ENCODE results near the gene DPH6.

Gene DPH6

GRCh38 chr15:35560870-35561269 is 14.9 kb upstream of the DPH6 start:
- no peaks in the 10 kb centered on the region for H3K36me3 ChIP-seq (ENCODE audit: control insufficient read depth in 2 of 2, insufficient read depth in 2 of 2, low read length in 2 of 2)
- no peak overlapping the region for H3K27ac ChIP-seq (ENCODE audit: low read depth in 2 of 2, low read length in 2 of 2)
- no peaks in the 10 kb centered on the region for H3K9me3 ChIP-seq (ENCODE audit: control insufficient read depth in 2 of 2, low read length in 2 of 2)
- H3K27me3 ChIP-seq (ENCODE audit: control insufficient read depth in 2 of 2, insufficient read depth in 2 of 2, low read length in 2 of 2) = no peaks in the 10 kb centered on the region
- H3K4me1 ChIP-seq (ENCODE audit: control insufficient read depth in 2 of 2, insufficient read depth in 2 of 2, low read length in 2 of 2) = no peaks in the 10 kb centered on the region
- H3K4me3 ChIP-seq (ENCODE audit: low read length in 2 of 2) = no peak overlapping the region
- no peak overlapping the region for H3K9ac ChIP-seq (ENCODE audit: low read depth in 1 of 2, low read length in 2 of 2)

- no peaks in the 10 kb centered on the region for H3K27me3 ChIP-seq (ENCODE audit: control insufficient read depth in 2 of 2, insufficient read depth in 2 of 2, low read length in 2 of 2)
- H3K4me1 ChIP-seq (ENCODE audit: control insufficient read depth in 2 of 2, insufficient read depth in 2 of 2, low read length in 2 of 2) = no peaks in the 10 kb centered on the region
- H3K9me3 ChIP-seq (ENCODE audit: control insufficient read depth in 2 of 2, low read length in 2 of 2) = no peaks in the 10 kb centered on the region
- H3K4me3 ChIP-seq (ENCODE audit: low read length in 2 of 2) = no peak overlapping the region
- no peak overlapping the region for H3K27ac ChIP-seq (ENCODE audit: low read depth in 2 of 2, low read length in 2 of 2)
- no peaks in the 10 kb centered on the region for H3K36me3 ChIP-seq (ENCODE audit: control insufficient read depth in 2 of 2, insufficient read depth in 2 of 2, low read length in 2 of 2)
- no peak overlapping the region for H3K9ac ChIP-seq (ENCODE audit: low read depth in 1 of 2, low read length in 2 of 2)
These were observed 14.3 kb upstream of the DPH6 start for GRCh38 chr15:35560258-35560657.

GRCh38 chr15:35559683-35560082 is 13.7 kb upstream of the DPH6 start:
- Histone ChIP-seq H3K4me3 (ENCODE audit: low read length in 2 of 2) (no peak overlapping the region), H3K4me1 (ENCODE audit: control insufficient read depth in 2 of 2, insufficient read depth in 2 of 2, low read length in 2 of 2) (no peaks in the 10 kb centered on the region), H3K36me3 (ENCODE audit: control insufficient read depth in 2 of 2, insufficient read depth in 2 of 2, low read length in 2 of 2) (no peaks in the 10 kb centered on the region), H3K27me3 (ENCODE audit: control insufficient read depth in 2 of 2, insufficient read depth in 2 of 2, low read length in 2 of 2) (no peaks in the 10 kb centered on the region), H3K9ac (ENCODE audit: low read depth in 1 of 2, low read length in 2 of 2) (no peak overlapping the region), H3K27ac (ENCODE audit: low read depth in 2 of 2, low read length in 2 of 2) (no peak overlapping the region), H3K9me3 (ENCODE audit: control insufficient read depth in 2 of 2, low read length in 2 of 2) (no peaks in the 10 kb centered on the region)

- Histone ChIP-seq H3K36me3 (ENCODE audit: control insufficient read depth in 2 of 2, insufficient read depth in 2 of 2, low read length in 2 of 2) (no peaks in the 10 kb centered on the region), H3K9ac (ENCODE audit: low read depth in 1 of 2, low read length in 2 of 2) (no peak overlapping the region), H3K27me3 (ENCODE audit: control insufficient read depth in 2 of 2, insufficient read depth in 2 of 2, low read length in 2 of 2) (no peaks in the 10 kb centered on the region), H3K4me3 (ENCODE audit: low read length in 2 of 2) (no peak overlapping the region), H3K27ac (ENCODE audit: low read depth in 2 of 2, low read length in 2 of 2) (no peak overlapping the region), H3K4me1 (ENCODE audit: control insufficient read depth in 2 of 2, insufficient read depth in 2 of 2, low read length in 2 of 2) (no peaks in the 10 kb centered on the region), H3K9me3 (ENCODE audit: control insufficient read depth in 2 of 2, low read length in 2 of 2) (no peaks in the 10 kb centered on the region)
These were observed 11.6 kb upstream of the DPH6 start for GRCh38 chr15:35557544-35557943.

- no peak overlapping the region for H3K9ac ChIP-seq (ENCODE audit: low read depth in 1 of 2, low read length in 2 of 2)
- H3K27ac ChIP-seq (ENCODE audit: low read depth in 2 of 2, low read length in 2 of 2) = no peak overlapping the region
- no peaks in the 10 kb centered on the region for H3K36me3 ChIP-seq (ENCODE audit: control insufficient read depth in 2 of 2, insufficient read depth in 2 of 2, low read length in 2 of 2)
- H3K4me1 ChIP-seq (ENCODE audit: control insufficient read depth in 2 of 2, insufficient read depth in 2 of 2, low read length in 2 of 2) = no peaks in the 10 kb centered on the region
- H3K4me3 ChIP-seq (ENCODE audit: low read length in 2 of 2) = no peak overlapping the region
- no peaks in the 10 kb centered on the region for H3K27me3 ChIP-seq (ENCODE audit: control insufficient read depth in 2 of 2, insufficient read depth in 2 of 2, low read length in 2 of 2)
- H3K9me3 ChIP-seq (ENCODE audit: control insufficient read depth in 2 of 2, low read length in 2 of 2) = no peaks in the 10 kb centered on the region
These were observed 11.0 kb upstream of the DPH6 start for GRCh38 chr15:35557012-35557411.

GRCh38 chr15:35555244-35555643 is 9.3 kb upstream of the DPH6 start:
- no peaks in the 10 kb centered on the region for H3K36me3 ChIP-seq (ENCODE audit: control insufficient read depth in 2 of 2, insufficient read depth in 2 of 2, low read length in 2 of 2)
- no peak overlapping the region for H3K4me3 ChIP-seq (ENCODE audit: low read length in 2 of 2)

GRCh38 chr15:35550957-35551356 is 5.0 kb upstream of the DPH6 start:
- H3K27me3 ChIP-seq (ENCODE audit: control insufficient read depth in 2 of 2, insufficient read depth in 2 of 2, low read length in 2 of 2) = no peaks in the 10 kb centered on the region
- H3K36me3 ChIP-seq (ENCODE audit: control insufficient read depth in 2 of 2, insufficient read depth in 2 of 2, low read length in 2 of 2) = no peaks in the 10 kb centered on the region
- H3K4me3 ChIP-seq (ENCODE audit: low read length in 2 of 2) = no peak overlapping the region
- H3K4me1 ChIP-seq (ENCODE audit: control insufficient read depth in 2 of 2, insufficient read depth in 2 of 2, low read length in 2 of 2) = peaks cover 0 to 4% of the 10 kb centered on the region in 2 donors
- no peak overlapping the region for H3K27ac ChIP-seq (ENCODE audit: low read depth in 2 of 2, low read length in 2 of 2)
- H3K9me3 ChIP-seq (ENCODE audit: control insufficient read depth in 2 of 2, low read length in 2 of 2) = no peaks in the 10 kb centered on the region
- no peak overlapping the region for H3K9ac ChIP-seq (ENCODE audit: low read depth in 1 of 2, low read length in 2 of 2)

More at GRCh38 chr15:35555244-35555643, 9.3 kb upstream of the DPH6 start:
- Histone ChIP-seq H3K27ac (ENCODE audit: low read depth in 2 of 2, low read length in 2 of 2) (no peak overlapping the region), H3K9ac (ENCODE audit: low read depth in 1 of 2, low read length in 2 of 2) (no peak overlapping the region), H3K4me1 (ENCODE audit: control insufficient read depth in 2 of 2, insufficient read depth in 2 of 2, low read length in 2 of 2) (no peaks in the 10 kb centered on the region), H3K27me3 (ENCODE audit: control insufficient read depth in 2 of 2, insufficient read depth in 2 of 2, low read length in 2 of 2) (no peaks in the 10 kb centered on the region), H3K9me3 (ENCODE audit: control insufficient read depth in 2 of 2, low read length in 2 of 2) (no peaks in the 10 kb centered on the region)

GRCh38 chr15:35549567-35549966 is 3.6 kb upstream of the DPH6 start:
- Histone ChIP-seq H3K9ac (ENCODE audit: low read depth in 1 of 2, low read length in 2 of 2) (no peak overlapping the region), H3K4me1 (ENCODE audit: control insufficient read depth in 2 of 2, insufficient read depth in 2 of 2, low read length in 2 of 2) (peaks cover 0 to 7% of the 10 kb centered on the region in 2 donors), H3K27ac (ENCODE audit: low read depth in 2 of 2, low read length in 2 of 2) (no peak overlapping the region), H3K36me3 (ENCODE audit: control insufficient read depth in 2 of 2, insufficient read depth in 2 of 2, low read length in 2 of 2) (no peaks in the 10 kb centered on the region), H3K4me3 (ENCODE audit: low read length in 2 of 2) (no peak overlapping the region), H3K9me3 (ENCODE audit: control insufficient read depth in 2 of 2, low read length in 2 of 2) (no peaks in the 10 kb centered on the region), H3K27me3 (ENCODE audit: control insufficient read depth in 2 of 2, insufficient read depth in 2 of 2, low read length in 2 of 2) (no peaks in the 10 kb centered on the region)

- H3K36me3 ChIP-seq (ENCODE audit: control insufficient read depth in 2 of 2, insufficient read depth in 2 of 2, low read length in 2 of 2) = no peaks in the 10 kb centered on the region
- no peak overlapping the region for H3K27ac ChIP-seq (ENCODE audit: low read depth in 2 of 2, low read length in 2 of 2)
- H3K4me1 ChIP-seq (ENCODE audit: control insufficient read depth in 2 of 2, insufficient read depth in 2 of 2, low read length in 2 of 2) = peaks cover 0 to 8% of the 10 kb centered on the region in 2 donors
- H3K9ac ChIP-seq (ENCODE audit: low read depth in 1 of 2, low read length in 2 of 2) = no peak overlapping the region
- no peaks in the 10 kb centered on the region for H3K27me3 ChIP-seq (ENCODE audit: control insufficient read depth in 2 of 2, insufficient read depth in 2 of 2, low read length in 2 of 2)
- no peaks in the 10 kb centered on the region for H3K9me3 ChIP-seq (ENCODE audit: control insufficient read depth in 2 of 2, low read length in 2 of 2)
- H3K4me3 ChIP-seq (ENCODE audit: low read length in 2 of 2) = no peak overlapping the region
These were observed 2.5 kb upstream of the DPH6 start for GRCh38 chr15:35548435-35548834.

- Histone ChIP-seq H3K9me3 (ENCODE audit: control insufficient read depth in 2 of 2, low read length in 2 of 2) (no peaks in the 10 kb centered on the region), H3K36me3 (ENCODE audit: control insufficient read depth in 2 of 2, insufficient read depth in 2 of 2, low read length in 2 of 2) (no peaks in the 10 kb centered on the region)
These were observed 1.9 kb upstream of the DPH6 start for GRCh38 chr15:35547775-35548364.

More at GRCh38 chr15:35547775-35548364, 1.9 kb upstream of the DPH6 start:
- Histone ChIP-seq H3K4me3 (ENCODE audit: low read length in 2 of 2) (no peak overlapping the region), H3K27me3 (ENCODE audit: control insufficient read depth in 2 of 2, insufficient read depth in 2 of 2, low read length in 2 of 2) (no peaks in the 10 kb centered on the region), H3K9ac (ENCODE audit: low read depth in 1 of 2, low read length in 2 of 2) (no peak overlapping the region), H3K27ac (ENCODE audit: low read depth in 2 of 2, low read length in 2 of 2) (no peak overlapping the region), H3K4me1 (ENCODE audit: control insufficient read depth in 2 of 2, insufficient read depth in 2 of 2, low read length in 2 of 2) (peaks cover 0 to 8% of the 10 kb centered on the region in 2 donors)

All from mucosa of rectum (tissue), 2 donors.